Measurements from ENCODE around the gene BACE2. TPM values are rescaled to one million over a fixed set of nuclear protein-coding genes. Genes with fewer than 3 reads are reported as not detected.

Gene BACE2
- total and polyA plus RNA-seq, 2 of the 13 experiments (the other 11 are each of a cell fraction or from before 2014, with no cell fraction given): 0.07 to 0.11 TPM

- H3K79me2 ChIP-seq (ENCODE audit: insufficient read depth, low read length): no peaks in the 10 kb centered on the region
- intact Hi-C loops (cut with micrococcal nuclease; ENCODE audit: unreplicated experiment) (no loop called here), in situ Hi-C loops (cut with HindIII; ENCODE audit: extremely low pct_ligation_motif_present, low pct_unique_long_range_greater_than_20kb) (no loop called here)
- H4K20me1 ChIP-seq (ENCODE audit: insufficient read depth, low read length): no peaks in the 10 kb centered on the region
- TF ChIP-seq ZNF10 (CRISPR knock-in tag; IDR thresholded peaks at IDR 0.05; ENCODE audit: borderline replicate concordance, low read depth): no peak
- no peak for TF ChIP-seq PLRG1 (conservative IDR thresholded peaks at IDR 0.05)
- no peak for TF ChIP-seq ARNT (IDR thresholded peaks at IDR 0.05)
- no peak for TF ChIP-seq PAX8 (CRISPR knock-in tag; IDR thresholded peaks at IDR 0.05; ENCODE audit: borderline replicate concordance)
- no peak for TF ChIP-seq U2AF2 (IDR thresholded peaks at IDR 0.05; ENCODE audit: low read depth, low read length)
- DNase-seq (ENCODE audit: low spot score) (no peak), FAIRE-seq (no peak), ATAC-seq (no peak)
- H3K4me1 ChIP-seq (ENCODE audit: insufficient read depth, low read length): no peaks in the 10 kb centered on the region
- CTCF ChIA-PET (ENCODE audit: low intra/inter-chr PET ratio, low total read pairs): no interaction called here
- H3K27me3 ChIP-seq (ENCODE audit: control insufficient read depth in 1 of 2, insufficient read depth in 2 of 2, low read length in 2 of 2): peaks cover 1 to 14% of the 10 kb centered on the region in 2 experiments; a peak in 4 of 5 replicates
- no peaks in the 10 kb centered on the region for H3K36me3 ChIP-seq (replicated peaks in 1 of 2; ENCODE audit: control insufficient read depth in 1 of 2, insufficient read depth in 2 of 2, low read length in 2 of 2)
- no peak overlapping the region for H3K9ac ChIP-seq (ENCODE audit: insufficient read depth, low read depth, low read length)
- no peak overlapping the region for H3K4me3 ChIP-seq (replicated peaks in 1 of 3; ENCODE audit: insufficient read depth in 1 of 3, low read depth in 2 of 3, low read length in 3 of 3)
- POLR2A ChIA-PET: no interaction called here
- WGBS (ENCODE audit: low lambda C conversion rate): 13% methylated on average over 10 of the region's 10 CpGs
- no peak overlapping the region for H3K4me2 ChIP-seq (ENCODE audit: low read depth, low read length)
- no peak overlapping the region for H3K27ac ChIP-seq (ENCODE audit: extremely low read length, insufficient read depth, low read length)
- no peak overlapping the region for H2AFZ ChIP-seq (ENCODE audit: low read length)
- H3K9me3 ChIP-seq (ENCODE audit: low read length): no peaks in the 10 kb centered on the region
- no TSS peak for BruUV-seq (replicated peaks)
Observed at GRCh38 chr21:41199123-41199522, 31.2 kb downstream of the BACE2 start.

GRCh38 chr21:41199588-41199987 is 31.6 kb downstream of the BACE2 start:
- Histone ChIP-seq H3K27ac (ENCODE audit: extremely low read length, insufficient read depth, low read length) (no peak overlapping the region), H3K27me3 (ENCODE audit: control insufficient read depth in 1 of 2, insufficient read depth in 2 of 2, low read length in 2 of 2) (peaks cover 1 to 14% of the 10 kb centered on the region in 2 experiments; a peak in 4 of 5 replicates), H3K4me3 (replicated peaks in 1 of 3; ENCODE audit: insufficient read depth in 1 of 3, low read depth in 2 of 3, low read length in 3 of 3) (no peak overlapping the region), H3K9ac (ENCODE audit: insufficient read depth, low read depth, low read length) (no peak overlapping the region), H3K4me1 (ENCODE audit: insufficient read depth, low read length) (no peaks in the 10 kb centered on the region), H3K36me3 (replicated peaks in 1 of 2; ENCODE audit: control insufficient read depth in 1 of 2, insufficient read depth in 2 of 2, low read length in 2 of 2) (no peaks in the 10 kb centered on the region), H4K20me1 (ENCODE audit: insufficient read depth, low read length) (no peaks in the 10 kb centered on the region), H2AFZ (ENCODE audit: low read length) (no peak overlapping the region), H3K9me3 (ENCODE audit: low read length) (no peaks in the 10 kb centered on the region), H3K4me2 (ENCODE audit: low read depth, low read length) (no peak overlapping the region), H3K79me2 (ENCODE audit: insufficient read depth, low read length) (no peaks in the 10 kb centered on the region)
- no TSS peak for BruUV-seq (replicated peaks)
- in situ Hi-C loops (cut with HindIII; ENCODE audit: extremely low pct_ligation_motif_present, low pct_unique_long_range_greater_than_20kb) (no loop called here), intact Hi-C loops (cut with micrococcal nuclease; ENCODE audit: unreplicated experiment) (no loop called here)
- no peak for DNase-seq (ENCODE audit: low spot score)
- ATAC-seq: no peak
- CTCF ChIA-PET (ENCODE audit: low intra/inter-chr PET ratio, low total read pairs): no interaction called here
- 35% methylated on average over 4 of the region's 10 CpGs for WGBS (ENCODE audit: low lambda C conversion rate)
- FAIRE-seq: no peak
- no peak for TF ChIP-seq ZNF569 (CRISPR knock-in tag; IDR thresholded peaks at IDR 0.05; ENCODE audit: borderline replicate concordance)
- TF ChIP-seq NFKBIZ (CRISPR knock-in tag; IDR thresholded peaks at IDR 0.05): no peak
- TF ChIP-seq NR1H2 (CRISPR knock-in tag; IDR thresholded peaks at IDR 0.05; ENCODE audit: borderline replicate concordance, low read depth): no peak
- no peak for TF ChIP-seq HDAC2 (CRISPR knock-in tag; IDR thresholded peaks at IDR 0.05)
- no peak for TF ChIP-seq SRSF4 (IDR thresholded peaks at IDR 0.05; ENCODE audit: low read depth, low read length, poor library complexity, severe bottlenecking)
- no peak for TF ChIP-seq ZNF354B (CRISPR knock-in tag; IDR thresholded peaks at IDR 0.05)
- no peak for TF ChIP-seq ZNF737 (CRISPR knock-in tag; IDR thresholded peaks at IDR 0.05; ENCODE audit: borderline replicate concordance)
- POLR2A ChIA-PET: no interaction called here
